WTC11 (cell line): ENCODE results near the gene AOX1. TPM values are rescaled to one million over a fixed set of nuclear protein-coding genes. Genes with fewer than 3 reads are reported as not detected.

Experiments used
- ATAC-seq: fragments of 200-7000 bp; cut with Tn5 transposase; 2 replicates; pipeline ENCODE4 v1.10.0; 2021; ENCODE audit warnings: mild to moderate bottlenecking, moderate library complexity
- Bru-seq: library from RNA; stranded (reverse); fragments of 400-500 nt; gene quantifications from one replicate; lab custom pipeline; 2021; lab: Mats Ljungman, UMichigan
- CTCF ChIA-PET: fragments of 300-600 bp; sonication (Branson Sonifier 250); formaldehyde crosslinking; loops from one replicate; lab custom pipeline; 2021; ENCODE audit warnings: antibody characterized with exemption; lab: Charles Lee
- POLR2A ChIA-PET: fragments of 350-600 bp; sonication (Branson Sonifier 250); formaldehyde crosslinking; loops from one replicate; lab custom pipeline; 2021; ENCODE audit warnings: antibody characterized with exemption; lab: Charles Lee
- DNase-seq: peaks from one replicate; pipeline ENCODE4 v3.0.0; 2021; ENCODE audit warnings: low spot score
- H3K27ac Mint-ChIP-seq: 2 replicates; pipeline ENCODE4 v1.8.0; 2021; ENCODE audit warnings: mixed read lengths
- H3K27me3 Mint-ChIP-seq: 2 replicates; pipeline ENCODE4 v1.8.0; 2021; ENCODE audit warnings: low read depth, mild to moderate bottlenecking, moderate library complexity, mixed read lengths
- H3K36me3 Mint-ChIP-seq: 2 replicates; pipeline ENCODE4 v1.8.0; 2021; ENCODE audit warnings: mixed read lengths
- H3K4me1 Mint-ChIP-seq: 2 replicates; pipeline ENCODE4 v1.8.0; 2022; ENCODE audit warnings: mixed read lengths
- H3K4me3 Mint-ChIP-seq: 2 replicates; pipeline ENCODE4 v1.8.0; 2021; ENCODE audit warnings: mild to moderate bottlenecking, moderate library complexity, mixed read lengths
- H3K9me3 Mint-ChIP-seq: 2 replicates; pipeline ENCODE4 v1.8.0; 2021; ENCODE audit warnings: mixed read lengths
- CREM ChIP-seq: sonication (generic); formaldehyde crosslinking; IDR thresholded peaks from 2 replicates; pipeline ENCODE4 v1.8.1; 2022; ENCODE audit warnings: mild to moderate bottlenecking, missing genetic modification reagents, moderate library complexity
- ETV6 ChIP-seq: sonication (generic); formaldehyde crosslinking; IDR thresholded peaks from 2 replicates; pipeline ENCODE4 v1.8.1; 2022; ENCODE audit warnings: mild to moderate bottlenecking, missing genetic modification reagents
- FOXK1 ChIP-seq: sonication (generic); formaldehyde crosslinking; IDR thresholded peaks from 2 replicates; pipeline ENCODE4 v1.8.0; 2022; ENCODE audit warnings: mild to moderate bottlenecking, moderate library complexity, missing genetic modification reagents
- FOXP1 ChIP-seq: sonication (generic); formaldehyde crosslinking; IDR thresholded peaks from 2 replicates; pipeline ENCODE4 v1.8.0; 2022; ENCODE audit warnings: missing genetic modification reagents, mild to moderate bottlenecking, moderate library complexity, borderline replicate concordance
- HMGA2 ChIP-seq: fragments of 250-450 bp; sonication (Bioruptor Pico); IDR thresholded peaks from 2 replicates; pipeline ENCODE4 v1.4.0; 2021; ENCODE audit warnings: mild to moderate bottlenecking, moderate library complexity
- NFYB ChIP-seq: sonication (generic); formaldehyde crosslinking; conservative IDR thresholded peaks from 2 replicates; pipeline ENCODE4 v1.8.0; 2022; ENCODE audit warnings: low read depth, missing genetic modification reagents
- OVOL2 ChIP-seq: fragments of 250-450 bp; sonication (Bioruptor Pico); IDR thresholded peaks from 2 replicates; pipeline ENCODE4 v1.9.0; 2021; ENCODE audit warnings: mild to moderate bottlenecking, borderline replicate concordance
- RORB ChIP-seq: fragments of 250-450 bp; sonication (Bioruptor Pico); IDR thresholded peaks from 2 replicates; pipeline ENCODE4 v1.9.0; 2021; ENCODE audit warnings: mild to moderate bottlenecking
- SP1 ChIP-seq: sonication (generic); formaldehyde crosslinking; conservative IDR thresholded peaks from 2 replicates; pipeline ENCODE4 v1.8.1; 2022; ENCODE audit warnings: missing genetic modification reagents
- TEAD1 ChIP-seq: sonication (generic); formaldehyde crosslinking; IDR thresholded peaks from 2 replicates; pipeline ENCODE4 v1.8.0; 2022; ENCODE audit warnings: mild to moderate bottlenecking, missing genetic modification reagents
- TP53 ChIP-seq: sonication (generic); formaldehyde crosslinking; IDR thresholded peaks from 2 replicates; pipeline ENCODE4 v1.8.1; 2023; ENCODE audit warnings: mild to moderate bottlenecking, missing genetic modification reagents
- ZBTB21 ChIP-seq: sonication (generic); formaldehyde crosslinking; IDR thresholded peaks from 2 replicates; pipeline ENCODE4 v1.8.1; 2023; ENCODE audit warnings: mild to moderate bottlenecking, missing genetic modification reagents, borderline replicate concordance
- ZNF263 ChIP-seq: sonication (generic); formaldehyde crosslinking; IDR thresholded peaks from 2 replicates; pipeline ENCODE4 v1.8.1; 2022; ENCODE audit warnings: low read depth, mild to moderate bottlenecking, moderate library complexity, missing genetic modification reagents
- long read RNA-seq, 3 experiments: library from RNA in 1 of 3; library from capped mRNA in 1 of 3; library from polyadenylated mRNA in 1 of 3; unstranded in 2 of 3; stranded (forward) in 1 of 3; transcript quantifications; one replicate each; pipeline ENCODE4 v2.0.0, GENCODE V29; 2021
- total RNA-seq: library from RNA; stranded (reverse); gene quantifications from 3 replicates; pipeline ENCODE4 v1.2.3, GENCODE V29; 2021
- TF ChIP-seq, protein P1 (sequence below): sonication (generic); formaldehyde crosslinking; IDR thresholded peaks from 2 replicates; pipeline ENCODE4 v1.8.0; 2022; ENCODE audit warnings: mild to moderate bottlenecking, missing genetic modification reagents
- TF ChIP-seq, protein P2 (sequence below): sonication (generic); formaldehyde crosslinking; IDR thresholded peaks from 2 replicates; pipeline ENCODE4 v1.8.0; 2022; ENCODE audit warnings: mild to moderate bottlenecking, missing genetic modification reagents
- TF ChIP-seq, protein P3 (sequence below): sonication (generic); formaldehyde crosslinking; IDR thresholded peaks from 2 replicates; pipeline ENCODE4 v1.8.1; 2023; ENCODE audit warnings: mild to moderate bottlenecking, missing genetic modification reagents
- TF ChIP-seq, protein P4 (sequence below): sonication (generic); formaldehyde crosslinking; IDR thresholded peaks from 2 replicates; pipeline ENCODE4 v1.8.1; 2022; ENCODE audit warnings: low read depth, mild to moderate bottlenecking, moderate library complexity, missing genetic modification reagents, borderline replicate concordance
- TF ChIP-seq, protein P5 (sequence below): sonication (generic); formaldehyde crosslinking; IDR thresholded peaks from 2 replicates; pipeline ENCODE4 v1.8.1; 2023; ENCODE audit warnings: mild to moderate bottlenecking, moderate library complexity, missing genetic modification reagents
- TF ChIP-seq, protein P6 (sequence below): sonication (generic); formaldehyde crosslinking; IDR thresholded peaks from 2 replicates; pipeline ENCODE4 v1.8.1; 2023; ENCODE audit warnings: mild to moderate bottlenecking, missing genetic modification reagents, borderline replicate concordance
- TF ChIP-seq, protein P7 (sequence below): sonication (generic); formaldehyde crosslinking; IDR thresholded peaks from 2 replicates; pipeline ENCODE4 v1.8.0; 2022; ENCODE audit warnings: mild to moderate bottlenecking, missing genetic modification reagents
- TF ChIP-seq, protein P8 (sequence below): sonication (generic); formaldehyde crosslinking; IDR thresholded peaks from 2 replicates; pipeline ENCODE4 v1.8.1; 2023; ENCODE audit warnings: mild to moderate bottlenecking, missing genetic modification reagents, moderate library complexity

Gene AOX1
- total RNA-seq: 3.6 to 5.4 TPM (median 4.8 TPM) in 3 replicates
- percentile 35 among the genes with signal in this experiment for Bru-seq, nascent RNA
- long read RNA-seq, experiment 1, full-length matches to known transcripts: 12 of 16 reads
- long read RNA-seq, experiment 1, partial matches to known transcripts: 3 of 16 reads
- long read RNA-seq, experiment 1, other reads (novel, unspliced or antisense): 1 of 16 reads
- long read RNA-seq, experiment 2, full-length matches to known transcripts: 1 of 4 reads
- long read RNA-seq, experiment 2, partial matches to known transcripts: 1 of 4 reads
- long read RNA-seq, experiment 2, other reads (novel, unspliced or antisense): 2 of 4 reads
- long read RNA-seq, experiment 3, partial matches to known transcripts: 0 of 1 reads
- long read RNA-seq, experiment 3, other reads (novel, unspliced or antisense): 1 of 1 reads

DNA sequence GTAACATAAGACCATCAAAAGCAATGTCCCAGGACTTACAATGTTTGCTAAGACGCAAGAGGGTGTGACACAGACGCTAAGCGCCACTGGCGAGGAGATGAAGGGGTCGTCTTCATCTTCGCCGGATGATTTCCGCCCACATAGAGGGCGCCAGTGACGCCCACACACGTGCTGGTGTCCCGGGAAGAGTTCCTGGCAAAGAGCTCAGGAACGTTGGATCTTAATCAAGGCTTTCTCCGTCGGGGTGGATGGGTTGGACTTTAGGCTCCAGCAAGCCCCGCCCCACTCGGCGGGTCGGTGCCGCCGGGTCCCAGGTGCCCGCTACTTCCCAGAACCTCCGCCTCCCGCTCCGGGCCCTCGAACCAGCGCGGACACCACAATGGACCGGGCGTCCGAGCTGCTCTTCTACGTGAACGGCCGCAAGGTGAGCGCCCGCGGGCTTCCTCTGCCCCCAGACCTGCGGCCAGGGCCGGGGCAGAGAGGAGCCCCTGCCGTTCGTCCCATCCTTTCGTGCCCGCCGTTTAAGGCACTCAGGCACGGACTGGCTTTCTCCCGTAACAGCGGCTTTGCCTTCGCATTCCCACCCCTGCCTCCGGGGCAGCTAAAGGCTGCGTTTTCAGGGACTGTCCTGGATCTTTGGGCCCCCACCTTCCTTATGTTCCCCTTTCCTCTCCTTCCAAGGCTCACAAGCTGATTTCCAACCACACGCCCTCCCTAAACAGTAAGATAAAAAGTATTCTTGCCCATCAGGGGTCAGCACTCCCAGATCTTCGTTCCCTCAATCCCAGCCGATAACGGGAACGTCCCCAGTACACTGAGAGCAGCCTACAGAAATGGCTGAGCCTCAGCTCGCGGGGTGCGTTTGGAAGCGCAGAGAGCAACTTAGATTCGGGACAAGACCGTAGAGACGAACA, at the start of gene AOX1:
AOX1 (plus strand) TSS at position 285 of the 914 bp plus-strand sequence; CDS start at position 380, 95 bp downstream.
- ATAC-seq (peak; percentile 86), DNase-seq (peak; percentile 77)
- no peaks in the 10 kb centered on the region for H3K36me3 Mint-ChIP-seq
- H3K4me1 Mint-ChIP-seq: peaks cover 10% of the 10 kb centered on the region
- peak within 1 kb of the TSS; percentile 74; the same call in 1 of the 2 replicates for H3K27ac Mint-ChIP-seq
- peak within 1 kb of the TSS; percentile 83 for H3K4me3 Mint-ChIP-seq
- CTCF ChIA-PET: interaction anchor here (0.6 to 3.1 kb wide), 35 partner anchors 10 to 600 kb away, joined by 3 to 38 read pairs (median 4); partner anchors contain the start of genes KCTD18 and SGO2
- POLR2A ChIA-PET: interaction anchor here (0.7 kb wide), 1 partner anchor 63 kb away, joined by 3 read pairs; no protein-coding TSS in a partner anchor
- H3K9me3 Mint-ChIP-seq: no peaks in the 10 kb centered on the region
- H3K27me3 Mint-ChIP-seq: peaks cover 24% of the 10 kb centered on the region
- TF ChIP-seq SP1 (CRISPR knock-in tag): peak; percentile 56; the same call in 1 of the 2 replicates
- no peak for TF ChIP-seq ZNF263 (CRISPR knock-in tag)
- TF ChIP-seq, protein P1, sequence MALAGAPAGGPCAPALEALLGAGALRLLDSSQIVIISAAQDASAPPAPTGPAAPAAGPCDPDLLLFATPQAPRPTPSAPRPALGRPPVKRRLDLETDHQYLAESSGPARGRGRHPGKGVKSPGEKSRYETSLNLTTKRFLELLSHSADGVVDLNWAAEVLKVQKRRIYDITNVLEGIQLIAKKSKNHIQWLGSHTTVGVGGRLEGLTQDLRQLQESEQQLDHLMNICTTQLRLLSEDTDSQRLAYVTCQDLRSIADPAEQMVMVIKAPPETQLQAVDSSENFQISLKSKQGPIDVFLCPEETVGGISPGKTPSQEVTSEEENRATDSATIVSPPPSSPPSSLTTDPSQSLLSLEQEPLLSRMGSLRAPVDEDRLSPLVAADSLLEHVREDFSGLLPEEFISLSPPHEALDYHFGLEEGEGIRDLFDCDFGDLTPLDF (CRISPR knock-in tag): no peak
- TF ChIP-seq NFYB: 0 out of 2 replicates have a peak, but pooled peaks have one; percentile 10
- TF ChIP-seq TEAD1: 0 out of 2 replicates have a peak, but pooled peaks have one; percentile 55
- peak; percentile 25 for TF ChIP-seq FOXK1 (CRISPR knock-in tag)
- no peak for TF ChIP-seq HMGA2
- 0 out of 2 replicates have a peak, but pooled peaks have one; percentile 49 for TF ChIP-seq CREM (CRISPR knock-in tag)
- TF ChIP-seq, protein P2, sequence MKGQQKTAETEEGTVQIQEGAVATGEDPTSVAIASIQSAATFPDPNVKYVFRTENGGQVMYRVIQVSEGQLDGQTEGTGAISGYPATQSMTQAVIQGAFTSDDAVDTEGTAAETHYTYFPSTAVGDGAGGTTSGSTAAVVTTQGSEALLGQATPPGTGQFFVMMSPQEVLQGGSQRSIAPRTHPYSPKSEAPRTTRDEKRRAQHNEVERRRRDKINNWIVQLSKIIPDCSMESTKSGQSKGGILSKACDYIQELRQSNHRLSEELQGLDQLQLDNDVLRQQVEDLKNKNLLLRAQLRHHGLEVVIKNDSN: peak; percentile 64; the same call in 1 of the 2 replicates
- TF ChIP-seq, protein P3, sequence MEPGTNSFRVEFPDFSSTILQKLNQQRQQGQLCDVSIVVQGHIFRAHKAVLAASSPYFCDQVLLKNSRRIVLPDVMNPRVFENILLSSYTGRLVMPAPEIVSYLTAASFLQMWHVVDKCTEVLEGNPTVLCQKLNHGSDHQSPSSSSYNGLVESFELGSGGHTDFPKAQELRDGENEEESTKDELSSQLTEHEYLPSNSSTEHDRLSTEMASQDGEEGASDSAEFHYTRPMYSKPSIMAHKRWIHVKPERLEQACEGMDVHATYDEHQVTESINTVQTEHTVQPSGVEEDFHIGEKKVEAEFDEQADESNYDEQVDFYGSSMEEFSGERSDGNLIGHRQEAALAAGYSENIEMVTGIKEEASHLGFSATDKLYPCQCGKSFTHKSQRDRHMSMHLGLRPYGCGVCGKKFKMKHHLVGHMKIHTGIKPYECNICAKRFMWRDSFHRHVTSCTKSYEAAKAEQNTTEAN: peak; percentile 37; the same call in 1 of the 2 replicates
- TF ChIP-seq, protein P4, sequence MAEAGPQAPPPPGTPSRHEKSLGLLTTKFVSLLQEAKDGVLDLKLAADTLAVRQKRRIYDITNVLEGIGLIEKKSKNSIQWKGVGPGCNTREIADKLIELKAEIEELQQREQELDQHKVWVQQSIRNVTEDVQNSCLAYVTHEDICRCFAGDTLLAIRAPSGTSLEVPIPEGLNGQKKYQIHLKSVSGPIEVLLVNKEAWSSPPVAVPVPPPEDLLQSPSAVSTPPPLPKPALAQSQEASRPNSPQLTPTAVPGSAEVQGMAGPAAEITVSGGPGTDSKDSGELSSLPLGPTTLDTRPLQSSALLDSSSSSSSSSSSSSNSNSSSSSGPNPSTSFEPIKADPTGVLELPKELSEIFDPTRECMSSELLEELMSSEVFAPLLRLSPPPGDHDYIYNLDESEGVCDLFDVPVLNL (CRISPR knock-in tag): no peak
- peak; percentile 49; the same call in 1 of the 2 replicates for TF ChIP-seq FOXP1 (CRISPR knock-in tag)
- no peak for TF ChIP-seq RORB (CRISPR knock-in tag)
- TF ChIP-seq, protein P5, sequence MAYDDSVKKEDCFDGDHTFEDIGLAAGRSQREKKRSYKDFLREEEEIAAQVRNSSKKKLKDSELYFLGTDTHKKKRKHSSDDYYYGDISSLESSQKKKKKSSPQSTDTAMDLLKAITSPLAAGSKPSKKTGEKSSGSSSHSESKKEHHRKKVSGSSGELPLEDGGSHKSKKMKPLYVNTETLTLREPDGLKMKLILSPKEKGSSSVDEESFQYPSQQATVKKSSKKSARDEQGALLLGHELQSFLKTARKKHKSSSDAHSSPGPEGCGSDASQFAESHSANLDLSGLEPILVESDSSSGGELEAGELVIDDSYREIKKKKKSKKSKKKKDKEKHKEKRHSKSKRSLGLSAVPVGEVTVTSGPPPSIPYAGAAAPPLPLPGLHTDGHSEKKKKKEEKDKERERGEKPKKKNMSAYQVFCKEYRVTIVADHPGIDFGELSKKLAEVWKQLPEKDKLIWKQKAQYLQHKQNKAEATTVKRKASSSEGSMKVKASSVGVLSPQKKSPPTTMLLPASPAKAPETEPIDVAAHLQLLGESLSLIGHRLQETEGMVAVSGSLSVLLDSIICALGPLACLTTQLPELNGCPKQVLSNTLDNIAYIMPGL: peak; percentile 54
- no peak for TF ChIP-seq TP53 (CRISPR knock-in tag)
- TF ChIP-seq, protein P6, sequence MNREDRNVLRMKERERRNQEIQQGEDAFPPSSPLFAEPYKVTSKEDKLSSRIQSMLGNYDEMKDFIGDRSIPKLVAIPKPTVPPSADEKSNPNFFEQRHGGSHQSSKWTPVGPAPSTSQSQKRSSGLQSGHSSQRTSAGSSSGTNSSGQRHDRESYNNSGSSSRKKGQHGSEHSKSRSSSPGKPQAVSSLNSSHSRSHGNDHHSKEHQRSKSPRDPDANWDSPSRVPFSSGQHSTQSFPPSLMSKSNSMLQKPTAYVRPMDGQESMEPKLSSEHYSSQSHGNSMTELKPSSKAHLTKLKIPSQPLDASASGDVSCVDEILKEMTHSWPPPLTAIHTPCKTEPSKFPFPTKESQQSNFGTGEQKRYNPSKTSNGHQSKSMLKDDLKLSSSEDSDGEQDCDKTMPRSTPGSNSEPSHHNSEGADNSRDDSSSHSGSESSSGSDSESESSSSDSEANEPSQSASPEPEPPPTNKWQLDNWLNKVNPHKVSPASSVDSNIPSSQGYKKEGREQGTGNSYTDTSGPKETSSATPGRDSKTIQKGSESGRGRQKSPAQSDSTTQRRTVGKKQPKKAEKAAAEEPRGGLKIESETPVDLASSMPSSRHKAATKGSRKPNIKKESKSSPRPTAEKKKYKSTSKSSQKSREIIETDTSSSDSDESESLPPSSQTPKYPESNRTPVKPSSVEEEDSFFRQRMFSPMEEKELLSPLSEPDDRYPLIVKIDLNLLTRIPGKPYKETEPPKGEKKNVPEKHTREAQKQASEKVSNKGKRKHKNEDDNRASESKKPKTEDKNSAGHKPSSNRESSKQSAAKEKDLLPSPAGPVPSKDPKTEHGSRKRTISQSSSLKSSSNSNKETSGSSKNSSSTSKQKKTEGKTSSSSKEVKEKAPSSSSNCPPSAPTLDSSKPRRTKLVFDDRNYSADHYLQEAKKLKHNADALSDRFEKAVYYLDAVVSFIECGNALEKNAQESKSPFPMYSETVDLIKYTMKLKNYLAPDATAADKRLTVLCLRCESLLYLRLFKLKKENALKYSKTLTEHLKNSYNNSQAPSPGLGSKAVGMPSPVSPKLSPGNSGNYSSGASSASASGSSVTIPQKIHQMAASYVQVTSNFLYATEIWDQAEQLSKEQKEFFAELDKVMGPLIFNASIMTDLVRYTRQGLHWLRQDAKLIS (CRISPR knock-in tag): 0 out of 2 replicates have a peak, but pooled peaks have one; percentile 24
- no peak for TF ChIP-seq OVOL2 (CRISPR knock-in tag)
- TF ChIP-seq ETV6 (CRISPR knock-in tag): peak; percentile 52; the same call in 1 of the 2 replicates
- TF ChIP-seq, protein P7, sequence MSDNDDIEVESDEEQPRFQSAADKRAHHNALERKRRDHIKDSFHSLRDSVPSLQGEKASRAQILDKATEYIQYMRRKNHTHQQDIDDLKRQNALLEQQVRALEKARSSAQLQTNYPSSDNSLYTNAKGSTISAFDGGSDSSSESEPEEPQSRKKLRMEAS: peak; percentile 95
- TF ChIP-seq ZBTB21 (CRISPR knock-in tag): 0 out of 2 replicates have a peak, but pooled peaks have one; percentile 15
- TF ChIP-seq, protein P8, sequence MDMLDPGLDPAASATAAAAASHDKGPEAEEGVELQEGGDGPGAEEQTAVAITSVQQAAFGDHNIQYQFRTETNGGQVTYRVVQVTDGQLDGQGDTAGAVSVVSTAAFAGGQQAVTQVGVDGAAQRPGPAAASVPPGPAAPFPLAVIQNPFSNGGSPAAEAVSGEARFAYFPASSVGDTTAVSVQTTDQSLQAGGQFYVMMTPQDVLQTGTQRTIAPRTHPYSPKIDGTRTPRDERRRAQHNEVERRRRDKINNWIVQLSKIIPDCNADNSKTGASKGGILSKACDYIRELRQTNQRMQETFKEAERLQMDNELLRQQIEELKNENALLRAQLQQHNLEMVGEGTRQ (CRISPR knock-in tag): peak; percentile 69
